Measurements from ENCODE around the gene ECT2L.
"Not testable (repeated sequence)": the region's sequence is repeated elsewhere in the genome, so short reads cannot be mapped to it uniquely, and the experiment has no call there.

Gene ECT2L

DNA sequence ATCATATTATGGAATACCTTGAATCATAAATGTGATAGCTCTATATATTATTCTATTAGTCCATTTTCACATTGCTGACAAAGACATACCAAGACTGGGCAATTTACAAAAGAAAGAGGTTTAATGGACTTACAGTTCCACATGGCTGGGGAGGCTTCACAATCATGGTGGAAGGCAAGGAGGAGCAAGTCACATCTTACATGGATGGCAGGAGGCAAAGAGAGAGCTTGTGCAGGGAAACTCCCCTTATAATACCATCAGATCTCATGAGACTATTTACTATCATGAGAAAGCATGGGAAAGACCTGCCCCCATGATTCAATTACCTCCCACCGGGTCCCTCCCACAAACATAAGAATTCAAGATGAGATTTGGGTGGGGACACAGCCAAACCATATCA, 141.0 kb downstream of the ECT2L start:
- not testable (repeated sequence) for DNase-seq (ENCODE audit: low read depth)

DNA sequence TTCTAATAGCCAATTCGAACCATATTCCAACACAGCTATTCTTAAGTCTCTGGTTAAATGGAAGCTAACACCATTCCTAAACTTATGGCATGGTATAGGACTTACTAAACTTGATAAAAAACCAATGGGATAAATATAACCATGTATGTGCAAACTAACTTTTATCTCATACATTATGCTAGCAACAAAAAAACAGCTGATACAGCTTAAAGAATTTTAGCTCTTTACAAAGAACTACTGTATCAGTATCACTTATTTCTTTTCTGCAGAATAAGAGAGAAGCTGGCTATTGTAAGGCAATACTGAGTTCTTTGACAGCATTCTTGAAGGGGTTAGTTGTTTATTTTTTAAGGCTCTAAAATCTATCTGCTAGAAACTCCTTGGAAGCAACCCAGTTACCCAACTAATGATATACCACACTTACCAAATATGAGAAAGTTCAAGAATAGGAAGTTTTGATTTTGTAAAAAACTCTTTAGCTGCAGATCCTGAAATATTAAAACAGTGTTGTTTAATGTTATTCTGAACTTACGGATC, 147.3 kb downstream of the ECT2L start:
- DNase-seq (ENCODE audit: low read depth) = peak; percentile 8

DNA sequence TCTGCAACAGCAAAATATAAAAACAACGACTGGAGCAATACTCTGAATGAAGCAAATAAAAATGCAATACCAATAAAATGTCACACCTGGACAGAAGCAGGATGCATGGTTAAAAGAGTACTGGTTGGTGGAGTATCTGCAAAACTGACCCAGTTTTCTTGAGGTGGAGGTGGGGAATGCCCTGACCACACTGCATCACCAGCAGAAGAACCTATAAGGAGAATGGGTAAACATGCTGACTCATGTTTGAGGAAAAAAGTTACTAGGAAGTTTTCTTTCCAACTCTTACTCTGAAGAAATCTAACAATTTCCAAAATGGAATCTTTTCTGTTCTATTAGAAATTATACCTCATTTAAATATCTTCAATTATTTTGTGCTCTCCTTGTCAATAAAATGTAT, 148.5 kb downstream of the ECT2L start:
- DNase-seq (ENCODE audit: low read depth) = peak; percentile 53

DNA sequence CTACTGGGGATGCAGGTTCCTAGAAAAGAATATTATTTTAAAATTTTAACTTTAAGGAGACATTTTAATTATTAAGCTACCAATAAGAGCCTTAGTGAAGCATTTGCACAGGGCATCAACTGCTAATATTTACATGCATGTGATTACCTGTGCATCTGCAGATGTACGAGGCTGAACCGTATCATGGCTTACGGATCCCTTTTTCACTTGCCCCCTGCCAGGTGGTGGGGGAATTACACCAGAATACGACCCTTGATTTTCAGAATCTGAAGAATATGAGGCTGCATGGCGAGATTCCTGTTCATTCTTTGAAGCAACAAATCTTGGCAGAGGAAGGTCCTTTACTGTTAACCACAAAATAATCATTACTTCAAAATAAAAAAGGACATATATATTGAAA, 149.5 kb downstream of the ECT2L start:
- no peak for DNase-seq (ENCODE audit: low read depth)

- no peak for DNase-seq (ENCODE audit: low read depth)
Measured at GRCh38 chr6:138948004-138948403, 152.1 kb downstream of the ECT2L start.

DNA sequence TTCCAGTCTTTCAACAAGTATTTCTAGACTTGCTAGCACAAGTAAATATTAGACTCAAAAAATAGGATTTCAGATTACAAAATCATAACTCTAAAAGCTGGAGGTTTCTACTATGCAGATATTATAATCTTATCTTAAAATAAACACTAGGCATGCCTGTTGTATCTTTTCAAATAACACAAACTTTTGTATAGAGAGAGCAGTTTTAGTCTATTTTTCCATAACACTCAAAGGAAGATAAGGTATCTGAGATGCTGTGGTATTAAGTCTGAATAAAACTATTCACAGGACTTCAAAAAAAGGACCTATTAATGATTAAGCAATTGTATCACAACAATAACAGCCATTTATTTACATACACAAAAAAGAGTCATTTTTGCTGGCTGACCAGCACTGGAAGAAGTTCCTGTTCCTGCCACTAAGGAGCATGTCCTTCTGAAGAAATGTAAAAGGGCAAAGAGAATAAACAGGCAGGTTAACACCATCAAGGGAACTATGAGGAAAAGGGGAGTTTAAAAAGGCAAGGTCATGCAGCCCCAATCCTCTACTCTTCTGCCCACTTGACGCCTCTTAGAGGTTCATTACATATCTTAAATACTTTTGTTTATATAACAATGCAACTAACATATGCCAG, 152.8 kb downstream of the ECT2L start:
- no peak for DNase-seq (ENCODE audit: low read depth)

DNA sequence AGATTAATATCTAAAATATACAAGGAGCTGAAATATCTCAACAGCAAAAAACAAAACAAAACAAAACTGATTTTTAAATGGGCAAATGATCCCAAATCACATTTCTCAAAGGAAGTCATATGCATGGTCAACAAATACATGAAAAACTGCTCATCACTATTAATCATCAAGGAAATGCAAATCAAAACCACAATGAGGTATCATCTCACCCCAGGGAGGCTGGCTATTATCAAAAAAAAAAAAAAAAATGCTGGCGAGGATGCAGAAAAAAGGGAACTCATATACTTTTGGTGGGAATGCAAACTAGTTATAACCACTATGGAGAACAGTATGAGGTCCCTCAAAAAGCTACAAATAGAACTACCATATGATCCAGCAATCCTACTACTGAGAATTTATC, 157.6 kb downstream of the ECT2L start:
- DNase-seq (ENCODE audit: low read depth) = peak; percentile 70
